ENCODE data around the gene RNH1. TPM values are rescaled to one million over a fixed set of nuclear protein-coding genes. Genes with fewer than 3 reads are reported as not detected.

RNH1 gene
- polyA plus RNA-seq, 1 of the 3 experiments (the other 2 are of a cell fraction), result 147 TPM

DNA sequence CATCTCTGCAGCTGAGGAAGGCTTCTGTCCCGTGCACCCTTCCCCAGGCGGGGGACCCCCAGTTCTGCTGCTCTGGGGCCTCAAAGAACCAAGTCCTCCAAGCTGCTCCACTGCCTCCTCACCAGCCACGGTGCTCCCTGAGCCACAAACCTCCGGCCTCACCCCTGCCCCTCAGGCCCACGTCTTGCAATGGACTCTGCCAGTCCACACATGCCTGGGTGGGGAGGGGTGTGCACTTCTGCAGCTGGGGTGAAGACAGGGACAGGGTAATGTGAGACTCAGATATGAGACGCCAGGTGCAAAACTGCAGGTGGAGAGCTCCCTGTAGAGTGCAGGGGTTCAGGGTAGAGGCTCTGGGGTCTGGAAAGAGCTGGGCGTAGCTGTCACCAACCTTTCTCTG, 60.2 kb downstream of the RNH1 start:
- H3K79me2 ChIP-seq (ENCODE audit: insufficient read depth), result peaks cover 29% of the 10 kb centered on the region
- 87% methylated on average over 7 of the region's 7 CpGs for WGBS (ENCODE audit: low lambda C conversion rate)

GRCh38 chr11:445765-446588, 61.1 kb downstream of the RNH1 start:
- Histone ChIP-seq H3K79me2 (ENCODE audit: insufficient read depth) (peaks cover 20% of the 10 kb centered on the region), H2AFZ (ENCODE audit: low read depth) (no peak overlapping the region), H3K9me2 (no peaks in the 10 kb centered on the region), H4K20me1 (ENCODE audit: insufficient read depth) (no peaks in the 10 kb centered on the region), H3K36me3 (replicated peaks in 1 of 2; ENCODE audit: control insufficient read depth in 1 of 2, insufficient read depth in 2 of 2, low read length in 1 of 2) (no peaks in the 10 kb centered on the region), H3K27me3 (ENCODE audit: insufficient read depth) (peaks cover 3% of the 10 kb centered on the region; the same call in 1 of the 2 replicates), H3K4me1 (ENCODE audit: control insufficient read depth in 1 of 2, insufficient read depth in 2 of 2, low read depth in 1 of 2, low read length in 1 of 2) (peaks cover 0 to 26% of the 10 kb centered on the region in 2 experiments; a peak in 1 of 4 replicates), H3K27ac (ENCODE audit: low read depth in 2 of 2, low read length in 1 of 2) (no peak overlapping the region), H3K9ac (no peak overlapping the region), H3K9me3 (no peaks in the 10 kb centered on the region), H3K4me3 (ENCODE audit: low read depth in 2 of 2, low read length in 1 of 2) (no peak overlapping the region), H3K4me2 (no peak overlapping the region), H3F3A (replicated peaks; ENCODE audit: insufficient read depth) (peaks cover 10% of the 10 kb centered on the region)
- CTCF ChIA-PET, result interaction anchor here (1.4 to 6.5 kb wide), 2 partner anchors 39 to 140 kb away, joined by 3 to 77 read pairs; no protein-coding TSS in a partner anchor
- WGBS (ENCODE audit: low lambda C conversion rate), result 86% methylated on average over 14 of the region's 20 CpGs
- POLR2A ChIA-PET, result no interaction called here
- no peak for DNase-seq
- TF ChIP-seq, protein P1, sequence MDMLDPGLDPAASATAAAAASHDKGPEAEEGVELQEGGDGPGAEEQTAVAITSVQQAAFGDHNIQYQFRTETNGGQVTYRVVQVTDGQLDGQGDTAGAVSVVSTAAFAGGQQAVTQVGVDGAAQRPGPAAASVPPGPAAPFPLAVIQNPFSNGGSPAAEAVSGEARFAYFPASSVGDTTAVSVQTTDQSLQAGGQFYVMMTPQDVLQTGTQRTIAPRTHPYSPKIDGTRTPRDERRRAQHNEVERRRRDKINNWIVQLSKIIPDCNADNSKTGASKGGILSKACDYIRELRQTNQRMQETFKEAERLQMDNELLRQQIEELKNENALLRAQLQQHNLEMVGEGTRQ (IDR thresholded peaks at IDR 0.05; ENCODE audit: borderline replicate concordance, low read depth, low read length), result no peak
- TF ChIP-seq SMC3 (IDR thresholded peaks at IDR 0.05; ENCODE audit: low read depth, low read length) (no peak), RFX5 (IDR thresholded peaks at IDR 0.05; ENCODE audit: low read length) (no peak), RAD21 (IDR thresholded peaks at IDR 0.05; ENCODE audit: low read length) (no peak), ELF1 (IDR thresholded peaks at IDR 0.05) (no peak), FOSL2 (IDR thresholded peaks at IDR 0.05; ENCODE audit: borderline replicate concordance, low read depth) (no peak), NFIC (IDR thresholded peaks at IDR 0.05; ENCODE audit: borderline replicate concordance) (no peak), PBX3 (IDR thresholded peaks at IDR 0.05) (no peak), FOXJ3 (CRISPR knock-in tag; IDR thresholded peaks at IDR 0.05) (no peak), CHD2 (IDR thresholded peaks at IDR 0.05; ENCODE audit: low read length, partially characterized antibody) (no peak), RXRA (IDR thresholded peaks at IDR 0.05; ENCODE audit: borderline replicate concordance, low read depth) (no peak), EP300 (IDR thresholded peaks at IDR 0.05; ENCODE audit: borderline replicate concordance in 1 of 2, low read depth in 1 of 2, low read length in 1 of 2) (no peak), GATA2 (CRISPR knock-in tag; IDR thresholded peaks at IDR 0.05) (no peak), TEAD4 (IDR thresholded peaks at IDR 0.05; ENCODE audit: borderline replicate concordance, insufficient read depth) (no peak), TAF1 (IDR thresholded peaks at IDR 0.05; ENCODE audit: borderline replicate concordance, low read depth, low read length) (no peak), NRF1 (IDR thresholded peaks at IDR 0.05; ENCODE audit: low read depth, low read length) (no peak)

More for the DNA sequence above, 60.2 kb downstream of the RNH1 start:
- Histone ChIP-seq H3K9me3 (no peaks in the 10 kb centered on the region), H2AFZ (ENCODE audit: low read depth) (no peak overlapping the region), H3K27ac (ENCODE audit: low read depth in 2 of 2, low read length in 1 of 2) (no peak overlapping the region), H3K4me3 (ENCODE audit: low read depth in 2 of 2, low read length in 1 of 2) (no peak overlapping the region), H3K4me1 (ENCODE audit: control insufficient read depth in 1 of 2, insufficient read depth in 2 of 2, low read depth in 1 of 2, low read length in 1 of 2) (peaks cover 6 to 33% of the 10 kb centered on the region in 2 experiments; a peak in 2 of 4 replicates), H3K36me3 (replicated peaks in 1 of 2; ENCODE audit: control insufficient read depth in 1 of 2, insufficient read depth in 2 of 2, low read length in 1 of 2) (no peaks in the 10 kb centered on the region), H3K9me2 (no peaks in the 10 kb centered on the region), H3F3A (replicated peaks; ENCODE audit: insufficient read depth) (peaks cover 10% of the 10 kb centered on the region), H3K27me3 (ENCODE audit: insufficient read depth) (no peaks in the 10 kb centered on the region), H4K20me1 (ENCODE audit: insufficient read depth) (peaks cover 8% of the 10 kb centered on the region), H3K4me2 (no peak overlapping the region), H3K9ac (no peak overlapping the region)
- TF ChIP-seq NRF1 (IDR thresholded peaks at IDR 0.05; ENCODE audit: low read depth, low read length) (no peak), YY1 (IDR thresholded peaks at IDR 0.05; ENCODE audit: low read depth) (no peak), PBX3 (IDR thresholded peaks at IDR 0.05) (no peak)
- ChIA-PET CTCF (interaction anchor here (3.1 to 6.5 kb wide), 2 partner anchors 40 to 50 kb away, joined by 31 to 77 read pairs; no protein-coding TSS in a partner anchor), POLR2A (no interaction called here)
- no peak for DNase-seq

All from SK-N-SH (cell line).